Body of pancreas (tissue), 4 donors: Measurements from ENCODE around the gene NF2.

Experiments used
- POLR2A ChIP-seq, 3 donors: fragments of 450-650 bp; IDR thresholded peaks; one replicate each; pipeline ENCODE4 v1.6.1; 2016; ENCODE audit warnings: antibody characterized with exemption in 3 of 3, mild to moderate bottlenecking in 2 of 3
- TF ChIP-seq, protein P1 (sequence below), 7 experiments: fragments of 450-650 bp in 4 of 7; fragments of 200-600 bp in 3 of 7; sonication (generic) in 3 of 7; IDR thresholded peaks; one replicate each; pipeline ENCODE4 v1.5.1; 2016 to 2019; ENCODE audit warnings: antibody characterized with exemption in 7 of 7

DNA sequence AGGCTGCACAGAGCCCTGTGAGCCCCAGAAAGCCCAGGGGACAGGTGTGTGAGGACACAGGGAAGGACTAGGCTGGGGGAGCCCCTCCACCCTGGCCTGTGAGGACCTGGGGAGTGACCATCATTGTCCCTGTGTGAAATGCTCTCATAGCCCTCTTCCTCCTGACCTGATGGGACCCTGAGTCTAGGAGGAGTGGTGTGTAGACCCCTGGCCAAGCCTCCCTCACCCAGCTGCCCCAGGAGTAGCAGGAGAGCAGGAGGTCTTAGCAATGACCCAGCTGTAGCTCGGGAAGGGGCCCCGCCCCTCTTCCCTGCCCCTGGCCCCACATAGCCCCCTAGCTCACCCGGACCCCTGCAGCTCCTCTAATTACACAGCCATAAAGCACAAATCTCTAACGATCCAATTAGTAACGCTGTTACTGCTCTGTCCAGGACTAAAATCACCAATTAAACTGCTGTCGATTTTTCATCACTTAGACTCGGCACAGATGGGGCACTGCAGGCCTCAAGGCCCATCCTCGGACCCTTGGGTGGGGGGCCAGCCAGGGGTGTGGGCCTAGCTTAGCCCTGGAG is 109.8 kb downstream of the NF2 start:
- TF ChIP-seq, protein P1, sequence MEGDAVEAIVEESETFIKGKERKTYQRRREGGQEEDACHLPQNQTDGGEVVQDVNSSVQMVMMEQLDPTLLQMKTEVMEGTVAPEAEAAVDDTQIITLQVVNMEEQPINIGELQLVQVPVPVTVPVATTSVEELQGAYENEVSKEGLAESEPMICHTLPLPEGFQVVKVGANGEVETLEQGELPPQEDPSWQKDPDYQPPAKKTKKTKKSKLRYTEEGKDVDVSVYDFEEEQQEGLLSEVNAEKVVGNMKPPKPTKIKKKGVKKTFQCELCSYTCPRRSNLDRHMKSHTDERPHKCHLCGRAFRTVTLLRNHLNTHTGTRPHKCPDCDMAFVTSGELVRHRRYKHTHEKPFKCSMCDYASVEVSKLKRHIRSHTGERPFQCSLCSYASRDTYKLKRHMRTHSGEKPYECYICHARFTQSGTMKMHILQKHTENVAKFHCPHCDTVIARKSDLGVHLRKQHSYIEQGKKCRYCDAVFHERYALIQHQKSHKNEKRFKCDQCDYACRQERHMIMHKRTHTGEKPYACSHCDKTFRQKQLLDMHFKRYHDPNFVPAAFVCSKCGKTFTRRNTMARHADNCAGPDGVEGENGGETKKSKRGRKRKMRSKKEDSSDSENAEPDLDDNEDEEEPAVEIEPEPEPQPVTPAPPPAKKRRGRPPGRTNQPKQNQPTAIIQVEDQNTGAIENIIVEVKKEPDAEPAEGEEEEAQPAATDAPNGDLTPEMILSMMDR (IDR thresholded peaks at IDR 0.05): no peak
- TF ChIP-seq POLR2A (IDR thresholded peaks at IDR 0.05): no peak
